ENCODE measurements around the gene LSM6.
A peak's percentile ranks its signal among the peaks of the same experiment; 100 is the strongest.

Gene LSM6

GRCh38 chr4:146175541-146176453, at the start of gene LSM6:
LSM6 (plus strand) TSS chr4:146175718; CDS start chr4:146182922, 7,204 bp downstream.
- DNase-seq = peak; percentile 83

DNA sequence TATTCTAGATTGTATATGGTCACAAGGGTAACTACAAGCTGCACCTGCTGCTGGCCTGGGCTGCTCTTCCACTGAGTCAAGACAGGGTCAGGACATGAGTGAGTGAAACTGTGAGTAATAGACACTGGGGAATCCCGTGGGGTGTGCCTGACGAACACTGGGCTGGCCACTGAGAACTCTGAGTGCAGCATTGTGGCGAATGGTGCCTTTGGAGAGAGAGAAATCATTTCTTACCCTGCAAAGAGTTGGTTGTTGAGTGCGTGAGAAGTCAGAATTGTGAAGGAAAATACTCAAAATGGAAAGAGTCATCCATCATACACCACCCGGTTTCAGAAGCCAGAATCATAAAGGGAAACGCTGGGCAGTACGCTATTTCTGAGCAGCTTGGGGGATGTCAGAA, 43.1 kb upstream of the LSM6 start:
- peak; percentile 80 for DNase-seq

DNA sequence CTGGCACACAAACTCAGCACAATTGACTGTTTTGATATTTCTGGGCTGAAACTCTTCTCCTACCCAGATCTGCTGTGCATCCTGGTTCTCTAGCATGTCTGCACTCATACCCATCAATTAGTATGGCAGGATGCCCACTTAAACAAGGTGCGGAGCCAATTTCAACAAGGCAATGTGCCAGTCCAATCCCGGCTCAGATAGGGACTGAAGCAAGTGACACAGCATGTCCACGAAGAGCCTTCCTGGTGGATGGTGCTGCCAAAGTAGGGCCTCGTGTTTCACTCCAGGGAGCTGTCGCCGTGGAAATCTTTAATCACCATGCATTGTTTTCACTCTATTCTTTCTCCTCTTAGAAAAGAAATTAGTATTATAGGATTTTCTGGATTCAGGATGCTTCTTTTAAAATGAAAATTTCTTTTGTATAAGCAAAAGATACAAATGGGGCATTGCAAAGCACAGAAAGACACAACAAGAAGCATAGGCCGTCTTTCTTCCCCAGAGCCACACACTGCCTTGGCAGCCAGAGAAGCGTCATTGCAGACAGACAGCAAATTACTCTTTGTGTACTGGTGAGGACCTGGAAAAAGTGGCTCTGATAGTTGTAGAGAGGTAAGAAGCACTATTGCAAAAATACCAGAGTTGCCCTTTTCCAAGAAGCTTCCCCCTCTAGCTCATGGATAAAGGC, 40.6 kb upstream of the LSM6 start:
- no peak for DNase-seq

GRCh38 chr4:146135941-146136340, 39.6 kb upstream of the LSM6 start:
- DNase-seq = no peak

- DNase-seq = no peak
Observed at GRCh38 chr4:146142768-146143167, 32.8 kb upstream of the LSM6 start.

DNA sequence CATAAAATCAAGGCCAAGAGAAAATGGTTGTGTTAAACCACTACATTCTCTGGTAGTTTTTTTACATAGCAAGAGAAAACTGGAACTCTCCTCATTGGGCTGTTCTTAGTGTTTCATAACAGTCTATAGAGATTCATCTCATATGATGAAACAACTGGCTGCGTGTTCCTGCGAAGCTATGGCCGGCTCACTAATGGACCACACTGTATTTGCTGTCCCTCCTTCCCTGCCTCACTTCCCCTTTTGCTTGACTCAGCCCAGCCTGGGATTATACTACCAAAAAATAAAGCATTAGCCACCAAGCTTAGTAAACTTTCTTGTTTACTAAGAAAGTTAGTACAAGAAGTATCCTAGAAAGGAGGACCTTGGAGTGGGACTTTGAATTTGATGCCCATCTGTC, 31.6 kb upstream of the LSM6 start:
- no peak for DNase-seq

- no peak for DNase-seq
Observed at GRCh38 chr4:146146918-146147317, 28.6 kb upstream of the LSM6 start.

- no peak for DNase-seq
Observed at GRCh38 chr4:146148021-146148420, 27.5 kb upstream of the LSM6 start.

GRCh38 chr4:146154057-146154456, 21.5 kb upstream of the LSM6 start:
- DNase-seq = no peak

DNA sequence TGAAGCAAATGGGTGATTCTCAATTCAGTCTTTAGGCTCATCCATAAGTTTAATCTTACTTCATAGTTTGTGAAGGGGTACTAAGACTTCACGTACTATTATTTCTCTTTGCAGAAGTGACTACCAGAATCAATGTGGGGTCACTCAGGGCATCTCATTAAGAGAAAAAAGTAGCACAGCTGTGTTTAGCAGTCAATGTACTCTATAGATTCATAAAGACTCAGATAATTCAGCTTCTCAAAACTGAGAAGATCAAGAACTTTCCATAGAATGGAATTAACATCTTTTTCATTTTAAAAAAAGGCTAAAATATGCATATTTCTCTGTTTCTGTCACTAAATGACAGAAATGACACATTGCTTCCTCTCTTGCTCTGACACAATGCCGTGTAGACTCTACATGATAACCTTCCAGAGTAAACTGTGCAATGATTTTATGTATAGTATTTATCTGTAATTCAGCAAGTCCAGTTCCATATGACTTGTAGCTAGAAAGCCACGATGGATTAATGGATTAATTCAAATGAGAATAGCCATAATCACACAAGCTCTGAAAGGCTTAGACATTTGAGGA, 20.3 kb upstream of the LSM6 start:
- DNase-seq = no peak

DNA sequence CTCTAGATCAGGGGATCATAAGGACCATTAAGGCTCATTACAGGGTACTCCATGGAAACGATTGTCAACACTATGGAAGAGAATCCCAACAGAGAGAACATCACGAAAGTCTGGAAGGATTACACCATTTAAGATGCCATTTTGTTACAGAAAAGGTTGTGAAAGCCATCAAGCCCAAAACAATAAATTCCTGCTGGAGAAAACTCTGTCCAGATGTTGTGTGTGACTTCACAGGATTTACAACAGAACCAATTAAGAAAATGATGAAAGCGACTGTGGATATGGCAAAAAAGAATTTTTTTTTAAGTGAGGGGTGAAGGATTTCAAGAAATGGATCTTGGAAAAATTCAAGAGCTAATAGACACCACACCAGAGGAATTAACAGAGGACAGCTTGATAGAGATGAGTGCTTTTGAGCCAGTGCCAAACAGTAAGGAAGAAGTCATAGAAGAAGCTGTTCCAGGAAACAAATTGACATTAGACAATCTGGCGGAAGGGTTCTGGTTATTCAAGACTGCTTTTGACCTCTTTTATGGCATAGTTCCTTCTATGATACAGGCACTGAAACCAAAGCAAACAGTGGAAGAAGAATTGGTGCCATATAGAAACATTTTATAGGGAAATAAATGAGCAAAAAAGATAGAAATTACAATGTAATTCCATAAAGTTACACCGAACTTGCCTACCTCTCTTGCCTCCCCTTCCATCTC, 17.3 kb upstream of the LSM6 start:
- no peak for DNase-seq

DNA sequence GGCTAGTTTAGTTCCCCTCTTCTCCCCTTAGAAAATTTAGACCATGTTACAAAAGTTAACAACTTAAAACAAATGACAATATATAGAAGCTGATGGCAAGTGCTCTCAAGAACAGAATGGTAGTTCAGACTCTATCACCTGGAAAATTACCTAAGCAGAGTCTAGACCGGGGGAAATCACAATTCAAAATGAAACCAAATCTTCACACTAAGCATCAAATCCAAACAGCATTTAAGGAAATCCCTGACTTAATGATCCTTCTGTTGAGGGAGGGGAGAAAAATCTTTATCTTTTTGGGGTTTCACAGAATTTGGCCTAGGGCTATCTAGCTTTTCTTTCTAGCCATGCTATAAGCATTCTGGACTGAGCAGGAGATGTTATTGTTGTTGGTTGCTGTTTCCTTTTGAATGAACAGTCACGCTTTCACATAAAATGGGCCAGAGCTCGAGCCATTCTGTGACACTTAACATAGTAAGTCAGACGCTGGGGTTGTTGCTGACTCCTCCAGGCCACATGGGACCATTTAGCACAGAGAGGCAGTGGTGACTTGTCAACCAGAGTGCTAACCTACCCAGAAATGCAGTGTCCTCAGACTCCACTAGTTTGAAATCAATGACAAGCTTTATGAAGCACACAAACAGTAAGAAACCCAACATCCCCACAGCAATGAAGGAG, 16.0 kb upstream of the LSM6 start:
- DNase-seq = peak; percentile 5

- DNase-seq = no peak
Observed at GRCh38 chr4:146161243-146161642, 14.3 kb upstream of the LSM6 start.

DNA sequence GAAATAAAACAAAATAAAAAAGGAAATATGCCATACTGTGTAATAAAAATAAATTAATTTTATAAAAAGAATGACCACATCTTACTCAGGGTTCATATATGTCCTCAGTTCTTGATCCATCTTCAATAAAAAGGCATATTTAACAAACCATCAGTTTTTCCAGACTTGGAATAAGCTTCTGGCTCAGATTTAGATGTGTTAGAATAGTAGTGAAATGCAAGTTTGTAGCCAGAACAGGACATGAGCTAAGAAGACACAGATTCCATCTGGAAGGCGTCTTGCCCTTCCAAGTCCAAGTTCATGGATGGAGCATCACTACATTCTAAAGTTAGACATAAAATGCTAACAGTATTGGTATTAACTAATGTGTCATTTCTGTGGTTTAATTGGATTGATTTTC, 10.3 kb upstream of the LSM6 start:
- no peak for DNase-seq

GRCh38 chr4:146165840-146166239, 9.7 kb upstream of the LSM6 start:
- no peak for DNase-seq

- DNase-seq = no peak
Observed at GRCh38 chr4:146170149-146170548, 5.4 kb upstream of the LSM6 start.

GRCh38 chr4:146176891-146177290, 1.4 kb downstream of the LSM6 start:
- no peak for DNase-seq

DNA sequence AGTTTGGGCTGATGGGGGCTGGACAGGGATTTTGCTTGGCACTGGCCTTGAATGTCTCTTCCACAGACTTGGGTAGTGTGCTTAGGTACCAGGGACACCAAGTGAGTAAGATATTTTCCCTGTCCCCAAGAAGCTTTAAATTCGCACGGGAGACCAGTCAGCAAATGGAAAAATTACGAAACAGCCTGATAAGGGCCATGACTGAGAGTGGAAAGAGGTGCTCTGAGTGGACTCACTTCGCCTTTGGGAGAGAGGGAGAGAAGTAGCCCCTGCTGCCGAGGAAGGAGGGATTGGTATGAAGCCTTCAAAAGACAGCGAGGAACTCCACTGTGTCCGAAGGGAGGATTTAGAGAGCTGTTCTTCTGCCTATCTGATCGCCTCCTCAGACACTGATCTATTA, 2.6 kb downstream of the LSM6 start:
- DNase-seq = no peak

- DNase-seq = no peak
Observed at GRCh38 chr4:146179784-146180370, 4.4 kb downstream of the LSM6 start.

GRCh38 chr4:146182443-146182842, 6.9 kb downstream of the LSM6 start:
- DNase-seq = no peak

DNA sequence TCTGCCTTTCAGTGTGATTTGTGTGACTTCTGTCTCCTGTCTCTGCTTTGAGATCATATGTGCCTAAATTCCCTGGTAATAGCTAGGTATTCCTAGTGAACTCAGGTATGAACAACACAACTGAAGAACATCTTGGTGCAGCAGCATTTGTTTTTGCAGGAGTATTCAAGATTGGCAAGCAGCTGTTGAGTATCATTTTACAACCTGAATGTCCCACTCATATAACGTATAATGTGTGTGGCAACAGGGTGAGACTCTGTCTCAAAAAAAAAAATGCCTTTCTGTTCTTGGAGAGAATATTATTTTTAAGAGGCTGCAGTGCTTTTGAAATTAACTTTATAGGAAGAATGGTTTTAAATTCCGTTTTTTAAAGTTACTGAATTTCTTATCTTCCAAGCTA, 7.7 kb downstream of the LSM6 start:
- no peak for DNase-seq

- DNase-seq = no peak
Observed at GRCh38 chr4:146186041-146186440, 10.5 kb downstream of the LSM6 start.
